Measurements from ENCODE around the gene PIM2. TPM values are rescaled to one million over a fixed set of nuclear protein-coding genes. Genes with fewer than 3 reads are reported as not detected.

Gene PIM2
- total RNA-seq (4.0 TPM), polyA plus RNA-seq (8.4 TPM)

DNA sequence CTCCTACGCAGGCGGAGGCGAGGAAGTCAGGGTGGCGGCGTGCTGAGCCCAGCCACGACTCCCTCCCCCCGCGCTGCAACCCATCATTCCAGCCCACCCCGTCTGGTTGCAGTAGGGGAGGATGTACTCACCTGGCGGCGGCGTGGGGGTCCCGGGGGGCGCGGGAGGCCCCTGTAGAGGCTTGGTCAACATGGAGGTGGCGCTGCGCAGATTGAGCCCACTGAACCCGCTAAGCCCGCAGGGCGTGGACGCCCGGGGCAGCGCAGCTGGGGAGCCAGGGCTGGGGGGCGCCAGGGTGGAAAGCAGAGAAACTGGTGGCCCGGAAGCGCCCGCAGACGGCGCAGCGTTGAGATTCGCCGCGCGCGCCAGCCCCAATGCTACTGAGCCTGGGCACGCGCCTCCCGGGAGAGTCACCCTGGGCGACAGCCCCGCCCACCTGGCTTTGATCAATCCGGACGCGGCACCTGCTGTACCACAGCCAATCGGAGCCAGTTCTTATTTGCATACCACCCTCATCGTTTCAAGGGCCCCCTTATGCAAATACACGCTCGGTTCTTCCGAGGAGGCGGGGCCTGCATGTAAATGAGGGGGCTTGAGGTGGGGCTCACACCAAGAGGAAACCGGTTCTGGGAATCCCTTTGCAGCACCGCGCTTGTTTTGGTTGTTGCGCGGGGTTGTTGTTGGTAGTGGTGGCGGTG lies at the start of gene PIM2:
Gene PIM2 (minus strand): TSS at position 382 of the 698 bp plus-strand sequence. CDS start 190 bp downstream, at position 192.
- Histone ChIP-seq H3K4me3 (ENCODE audit: low read depth, low read length) (peak within 1 kb of the TSS; percentile 60), H3K27ac (ENCODE audit: low read depth) (peak within 1 kb of the TSS; percentile 85), H3K36me3 (ENCODE audit: insufficient read depth) (no peaks in the 10 kb centered on the region), H3K4me1 (ENCODE audit: insufficient read depth) (no peaks in the 10 kb centered on the region)
- peak; percentile 66 for DNase-seq (ENCODE audit: extremely low spot score)
- under 1% methylated on average over 55 of the region's 55 CpGs for WGBS

DNA sequence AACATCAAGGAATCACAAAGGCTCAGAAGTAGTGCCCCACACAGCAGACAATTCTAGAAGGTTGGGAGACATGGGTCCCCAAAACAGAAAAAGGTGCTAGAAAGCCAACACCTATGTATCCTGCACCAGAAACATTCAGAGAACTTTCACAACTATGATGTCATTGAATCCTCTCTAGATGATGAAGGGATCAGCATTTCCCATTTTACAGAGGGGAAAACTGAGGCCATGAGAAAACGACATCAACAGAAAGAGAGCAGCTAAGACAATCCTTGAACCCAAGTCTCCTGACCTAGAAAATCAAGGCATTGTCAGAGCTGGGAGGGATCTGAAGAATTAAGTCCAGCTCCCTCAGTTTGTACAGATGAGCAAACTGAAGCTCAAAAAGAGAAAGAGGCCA lies 49.6 kb upstream of the PIM2 start:
- Histone ChIP-seq H3K4me1 (ENCODE audit: insufficient read depth) (peaks cover 3% of the 10 kb centered on the region), H3K36me3 (ENCODE audit: insufficient read depth) (no peaks in the 10 kb centered on the region), H3K27ac (ENCODE audit: low read depth) (no peak overlapping the region), H3K4me3 (ENCODE audit: low read depth, low read length) (no peak overlapping the region)
- WGBS: 93% methylated on average over 1 of the region's 1 CpG
- DNase-seq (ENCODE audit: extremely low spot score): no peak

DNA sequence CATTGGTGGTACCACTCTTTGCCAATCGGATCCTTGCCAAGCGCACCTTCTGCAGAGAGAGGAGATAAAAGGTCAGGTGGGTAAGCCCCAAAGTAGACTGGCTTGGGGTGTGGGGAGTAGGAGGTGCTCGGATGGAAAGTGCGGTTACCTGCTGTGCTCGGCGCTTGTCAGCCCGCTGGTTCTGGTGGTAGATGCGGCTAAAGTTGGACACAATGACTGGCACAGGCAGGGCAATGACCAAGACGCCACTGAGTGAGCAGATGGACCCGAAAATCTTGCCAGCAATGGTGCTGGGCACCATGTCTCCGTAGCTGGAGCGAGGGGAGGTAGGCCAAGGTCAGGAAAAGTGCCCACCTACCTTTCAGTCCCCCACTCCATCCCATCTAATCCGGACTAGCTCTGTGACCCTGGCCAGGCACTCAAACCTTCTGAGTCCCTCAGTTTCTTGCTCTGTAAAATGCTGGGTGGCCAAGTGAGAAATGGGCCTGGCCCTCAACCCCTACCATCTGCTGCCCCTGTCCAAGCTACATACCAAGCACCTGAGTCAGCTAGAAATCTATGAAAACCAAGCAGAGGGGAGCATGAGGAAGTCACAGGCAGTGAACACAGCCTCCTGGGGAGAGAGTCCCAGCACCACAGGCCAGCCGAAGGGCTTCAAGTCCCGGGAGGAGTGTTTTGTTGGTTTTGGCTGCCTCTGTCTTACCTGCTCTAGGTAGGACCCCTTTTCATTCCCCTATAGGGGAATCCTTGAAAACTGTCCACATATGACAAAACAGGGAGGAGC lies 48.2 kb upstream of the PIM2 start:
- Histone ChIP-seq H3K36me3 (ENCODE audit: insufficient read depth) (no peaks in the 10 kb centered on the region), H3K4me3 (ENCODE audit: low read depth, low read length) (no peak overlapping the region), H3K27ac (ENCODE audit: low read depth) (no peak overlapping the region), H3K4me1 (ENCODE audit: insufficient read depth) (peaks cover 3% of the 10 kb centered on the region)
- 89% methylated on average over 15 of the region's 15 CpGs for WGBS
- DNase-seq (ENCODE audit: extremely low spot score): no peak

DNA sequence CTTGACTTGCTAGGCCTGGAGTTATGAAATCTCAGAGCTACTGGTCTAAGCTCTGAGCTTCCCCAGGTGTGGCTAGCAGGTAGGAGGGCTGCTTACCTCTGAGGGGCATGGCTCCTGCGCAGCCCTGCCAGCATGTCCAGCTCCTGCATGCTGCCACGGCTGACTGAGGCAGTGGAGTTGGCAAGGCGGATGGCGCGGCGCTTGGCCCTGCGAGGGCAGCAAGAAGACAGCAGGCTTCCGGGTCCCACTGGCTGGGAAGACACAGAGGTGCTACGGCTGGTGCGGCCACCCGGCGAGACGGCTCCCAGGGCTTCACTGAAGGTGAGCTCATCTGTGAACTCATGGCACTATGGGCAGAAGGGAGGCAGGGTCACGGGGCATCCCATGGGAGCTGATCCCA lies 47.1 kb upstream of the PIM2 start:
- H3K4me3 ChIP-seq (ENCODE audit: low read depth, low read length): no peak overlapping the region
- H3K4me1 ChIP-seq (ENCODE audit: insufficient read depth): no peaks in the 10 kb centered on the region
- H3K27ac ChIP-seq (ENCODE audit: low read depth): no peak overlapping the region
- no peak for DNase-seq (ENCODE audit: extremely low spot score)
- no peaks in the 10 kb centered on the region for H3K36me3 ChIP-seq (ENCODE audit: insufficient read depth)
- WGBS: 95% methylated on average over 14 of the region's 14 CpGs

DNA sequence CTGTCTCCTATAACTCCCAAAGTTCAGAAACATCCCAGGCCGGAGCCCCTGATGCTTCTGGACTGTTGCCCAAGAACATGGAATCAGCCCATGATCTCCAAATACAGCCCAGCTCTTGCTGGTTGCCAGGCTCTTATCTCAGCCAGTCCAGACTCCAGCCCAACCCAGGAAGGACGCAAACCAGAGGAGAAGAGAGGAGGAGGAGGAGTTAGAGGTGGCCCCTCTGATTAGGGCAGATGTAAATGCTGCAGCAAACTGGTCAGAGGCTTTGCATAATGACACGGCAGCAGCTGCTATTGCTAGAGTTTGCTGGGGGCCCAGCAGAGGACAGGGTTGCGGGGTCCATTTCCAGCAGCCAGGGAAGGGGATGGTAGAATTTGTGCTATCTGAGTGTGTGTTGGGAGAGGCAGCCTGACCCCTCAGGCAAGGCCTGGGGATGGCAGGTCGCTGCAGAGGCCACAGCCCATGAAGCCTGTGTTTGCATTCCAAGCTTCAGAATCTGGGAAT lies 42.8 kb upstream of the PIM2 start:
- no peak overlapping the region for H3K4me3 ChIP-seq (ENCODE audit: low read depth, low read length)
- DNase-seq (ENCODE audit: extremely low spot score): peak; percentile 41
- H3K36me3 ChIP-seq (ENCODE audit: insufficient read depth): no peaks in the 10 kb centered on the region
- 22% methylated on average over 5 of the region's 5 CpGs for WGBS
- no peak overlapping the region for H3K27ac ChIP-seq (ENCODE audit: low read depth)
- no peaks in the 10 kb centered on the region for H3K4me1 ChIP-seq (ENCODE audit: insufficient read depth)

DNA sequence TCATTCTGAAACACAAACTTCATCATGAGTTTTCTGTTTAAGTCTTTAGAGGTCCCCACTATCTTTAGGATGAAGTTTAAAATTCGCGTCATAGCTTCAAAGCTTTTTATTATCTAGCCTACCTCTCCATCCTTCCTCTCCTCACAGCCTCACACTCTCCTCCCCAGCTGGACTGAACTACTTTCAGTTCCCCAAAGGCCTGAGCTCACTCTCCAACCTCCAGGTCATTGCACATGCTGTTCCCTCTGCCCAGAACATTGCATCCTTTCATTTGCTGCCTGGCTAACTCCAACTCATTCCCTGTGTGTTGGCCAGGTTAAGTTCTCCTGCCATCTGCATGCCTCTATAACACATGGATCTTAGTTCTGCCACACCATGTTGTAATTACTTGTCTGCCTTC lies 41.5 kb upstream of the PIM2 start:
- no peaks in the 10 kb centered on the region for H3K4me1 ChIP-seq (ENCODE audit: insufficient read depth)
- no peak overlapping the region for H3K4me3 ChIP-seq (ENCODE audit: low read depth, low read length)
- DNase-seq (ENCODE audit: extremely low spot score): no peak
- H3K27ac ChIP-seq (ENCODE audit: low read depth): no peak overlapping the region
- H3K36me3 ChIP-seq (ENCODE audit: insufficient read depth): no peaks in the 10 kb centered on the region
- WGBS: 89% methylated on average over 2 of the region's 2 CpGs

DNA sequence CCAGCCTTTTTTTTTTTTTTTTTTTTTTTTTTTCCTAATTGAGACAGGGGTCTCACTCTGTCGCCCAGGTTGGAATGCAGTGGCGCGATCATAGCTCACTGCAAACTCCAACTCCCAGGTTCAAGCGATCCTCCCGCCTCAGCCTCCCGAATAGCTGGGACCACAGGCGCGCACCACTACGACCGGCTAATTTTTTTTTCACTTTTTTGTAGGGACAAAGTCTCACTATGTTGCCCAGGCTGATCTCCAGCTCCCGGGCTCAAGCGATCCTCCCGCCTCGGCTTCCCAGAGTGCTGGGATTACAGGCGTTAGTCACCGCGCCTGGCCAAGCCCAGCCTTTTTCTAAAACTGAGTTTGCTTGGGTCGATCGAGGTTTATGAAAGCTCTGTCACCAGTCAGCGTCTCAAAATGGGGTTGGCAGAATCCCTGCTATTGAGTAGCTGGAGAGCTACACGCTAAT lies 39.8 kb upstream of the PIM2 start:
- DNase-seq (ENCODE audit: extremely low spot score): no peak
- WGBS: under 1% methylated on average over 21 of the region's 21 CpGs
- H3K36me3 ChIP-seq (ENCODE audit: insufficient read depth): no peaks in the 10 kb centered on the region
- peak overlapping the region; percentile 71 for H3K27ac ChIP-seq (ENCODE audit: low read depth)
- peak overlapping the region; percentile 7 for H3K4me3 ChIP-seq (ENCODE audit: low read depth, low read length)
- H3K4me1 ChIP-seq (ENCODE audit: insufficient read depth): no peaks in the 10 kb centered on the region

DNA sequence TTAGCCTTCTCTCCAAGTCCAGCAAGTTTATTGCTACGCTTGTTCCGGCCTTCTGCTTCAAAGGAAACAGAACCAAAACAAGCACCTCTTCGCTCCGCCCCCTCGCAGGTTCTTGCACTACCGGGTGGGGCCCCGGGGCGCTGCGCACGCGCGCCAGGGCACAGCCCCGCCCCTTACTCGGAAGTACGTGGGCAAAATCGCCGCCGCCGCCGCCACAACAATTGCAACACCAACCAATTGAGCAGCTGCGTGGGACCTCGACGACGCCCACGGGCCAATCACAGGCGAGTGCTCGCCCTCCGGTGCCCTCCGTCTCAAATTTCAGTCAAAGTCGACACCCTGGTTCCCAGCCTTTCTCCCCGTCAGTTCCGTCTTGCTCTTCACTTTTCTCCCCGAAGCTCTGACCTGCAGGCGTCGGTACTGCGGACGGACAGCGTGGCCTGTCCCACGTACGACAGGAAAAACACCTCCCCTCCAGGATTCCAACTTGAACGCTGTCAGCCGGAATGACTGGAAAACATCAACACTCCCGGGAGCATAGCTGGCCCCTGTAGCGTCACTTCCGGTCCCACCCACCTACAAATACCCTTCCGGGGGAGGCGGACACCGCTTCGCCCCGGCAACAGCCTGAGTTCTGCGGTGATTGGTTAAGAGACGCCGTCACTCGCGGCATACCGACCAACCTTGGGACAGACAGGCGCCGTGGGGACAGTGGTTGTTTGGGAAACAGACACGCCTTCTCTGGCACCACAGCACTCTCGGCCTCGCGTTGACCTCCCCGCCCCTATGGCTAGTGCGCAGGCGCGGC lies 39.2 kb upstream of the PIM2 start:
- DNase-seq (ENCODE audit: extremely low spot score): peak; percentile 93
- under 1% methylated on average over 63 of the region's 66 CpGs for WGBS

DNA sequence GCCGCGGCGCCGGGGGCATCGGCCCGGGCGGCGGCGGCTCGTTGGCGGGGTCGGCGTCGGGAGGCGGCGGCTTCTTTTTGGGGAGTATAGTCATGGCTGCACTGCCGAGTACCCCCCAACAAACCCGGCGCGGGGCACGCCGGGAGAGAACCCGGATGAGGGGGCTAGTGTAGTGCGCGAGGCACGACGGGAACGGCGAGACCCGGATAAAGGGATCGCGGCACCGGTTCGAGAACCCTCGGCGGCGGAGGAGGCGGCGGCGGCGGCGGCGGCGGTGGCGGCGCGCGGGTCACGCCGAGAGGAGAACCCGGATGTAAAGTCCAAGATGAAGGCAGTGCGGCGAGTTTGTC lies 38.6 kb upstream of the PIM2 start, which contains the start of gene OTUD5:
Gene OTUD5 (minus strand): TSS at position 131 of the 350 bp plus-strand sequence. CDS start 37 bp downstream, at position 94.
- H3K4me3 ChIP-seq (ENCODE audit: low read depth, low read length): peak within 1 kb of the TSS; percentile 88
- DNase-seq (ENCODE audit: extremely low spot score): no peak
- WGBS: 1% methylated on average over 50 of the region's 53 CpGs

More for the DNA sequence above, 39.2 kb upstream of the PIM2 start:
- no peaks in the 10 kb centered on the region for H3K4me1 ChIP-seq (ENCODE audit: insufficient read depth)
- no peaks in the 10 kb centered on the region for H3K36me3 ChIP-seq (ENCODE audit: insufficient read depth)
- H3K4me3 ChIP-seq (ENCODE audit: low read depth, low read length): peak overlapping the region; percentile 88
- peak overlapping the region; percentile 89 for H3K27ac ChIP-seq (ENCODE audit: low read depth)

DNA sequence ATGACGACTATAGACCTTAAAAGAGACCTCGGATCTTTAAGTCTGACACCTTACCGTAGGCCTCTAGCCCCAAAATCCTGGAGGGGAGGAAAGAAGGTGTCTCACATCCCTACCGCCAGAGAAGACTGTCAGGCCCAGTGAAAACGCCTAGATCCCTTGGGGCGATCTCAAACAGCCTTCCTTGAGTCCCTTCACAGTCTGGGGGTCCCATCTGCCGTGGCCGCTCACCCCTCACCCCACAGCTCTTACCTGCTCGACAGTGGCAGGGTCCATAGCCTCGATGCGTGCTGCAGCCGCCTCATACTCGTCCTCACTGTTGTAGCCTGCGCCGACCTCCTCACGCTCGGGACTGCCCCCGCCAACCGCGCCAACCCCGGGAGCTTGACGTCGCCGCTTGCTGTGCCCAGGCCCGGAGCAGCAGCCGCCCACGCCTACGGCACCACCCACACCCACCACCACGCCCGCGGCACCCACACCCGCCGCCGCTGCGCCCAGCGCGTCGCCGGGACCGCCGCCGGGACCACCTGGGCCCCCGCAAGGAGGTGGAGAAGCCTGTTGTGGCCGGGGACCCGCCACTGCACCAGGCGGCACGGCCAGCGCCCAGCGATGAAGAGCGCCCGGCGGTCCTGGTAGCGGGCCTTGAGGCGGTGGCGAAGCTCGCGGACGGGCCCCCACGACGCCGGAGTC lies 38.0 kb upstream of the PIM2 start:
- 1% methylated on average over 58 of the region's 61 CpGs for WGBS
- peak overlapping the region; percentile 88 for H3K27ac ChIP-seq (ENCODE audit: low read depth)
- DNase-seq (ENCODE audit: extremely low spot score): no peak
- no peaks in the 10 kb centered on the region for H3K4me1 ChIP-seq (ENCODE audit: insufficient read depth)
- H3K36me3 ChIP-seq (ENCODE audit: insufficient read depth): no peaks in the 10 kb centered on the region
- peak overlapping the region; percentile 88 for H3K4me3 ChIP-seq (ENCODE audit: low read depth, low read length)

More for the DNA sequence above, 38.6 kb upstream of the PIM2 start, which contains the start of gene OTUD5:
- H3K36me3 ChIP-seq (ENCODE audit: insufficient read depth): no peaks in the 10 kb centered on the region
- no peaks in the 10 kb centered on the region for H3K4me1 ChIP-seq (ENCODE audit: insufficient read depth)
- H3K27ac ChIP-seq (ENCODE audit: low read depth): peak within 1 kb of the TSS; percentile 89

DNA sequence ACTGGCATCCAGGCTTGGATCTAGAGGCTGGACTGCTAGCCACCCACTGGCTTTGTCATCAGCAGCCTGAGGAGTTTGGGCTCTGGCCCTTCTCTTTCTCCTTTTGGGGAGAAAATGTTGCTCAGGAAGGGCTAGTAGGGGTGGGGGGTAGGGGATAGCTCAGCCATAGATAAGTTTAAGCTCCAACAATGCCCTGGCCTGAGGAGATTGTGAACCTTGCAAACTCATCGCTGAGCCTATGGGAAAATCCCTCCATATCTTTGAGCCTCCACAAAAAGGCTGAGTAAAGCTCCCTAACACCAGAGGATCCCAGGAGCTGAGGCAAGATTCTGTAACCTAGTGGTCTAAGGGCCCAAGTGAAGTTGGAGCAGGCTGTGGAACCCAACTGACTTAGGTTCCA lies 29.8 kb upstream of the PIM2 start:
- Histone ChIP-seq H3K27ac (ENCODE audit: low read depth) (no peak overlapping the region), H3K4me3 (ENCODE audit: low read depth, low read length) (no peak overlapping the region), H3K4me1 (ENCODE audit: insufficient read depth) (no peaks in the 10 kb centered on the region), H3K36me3 (ENCODE audit: insufficient read depth) (peaks cover 2% of the 10 kb centered on the region)
- WGBS: 100% methylated on average over 1 of the region's 1 CpG
- DNase-seq (ENCODE audit: extremely low spot score): no peak

DNA sequence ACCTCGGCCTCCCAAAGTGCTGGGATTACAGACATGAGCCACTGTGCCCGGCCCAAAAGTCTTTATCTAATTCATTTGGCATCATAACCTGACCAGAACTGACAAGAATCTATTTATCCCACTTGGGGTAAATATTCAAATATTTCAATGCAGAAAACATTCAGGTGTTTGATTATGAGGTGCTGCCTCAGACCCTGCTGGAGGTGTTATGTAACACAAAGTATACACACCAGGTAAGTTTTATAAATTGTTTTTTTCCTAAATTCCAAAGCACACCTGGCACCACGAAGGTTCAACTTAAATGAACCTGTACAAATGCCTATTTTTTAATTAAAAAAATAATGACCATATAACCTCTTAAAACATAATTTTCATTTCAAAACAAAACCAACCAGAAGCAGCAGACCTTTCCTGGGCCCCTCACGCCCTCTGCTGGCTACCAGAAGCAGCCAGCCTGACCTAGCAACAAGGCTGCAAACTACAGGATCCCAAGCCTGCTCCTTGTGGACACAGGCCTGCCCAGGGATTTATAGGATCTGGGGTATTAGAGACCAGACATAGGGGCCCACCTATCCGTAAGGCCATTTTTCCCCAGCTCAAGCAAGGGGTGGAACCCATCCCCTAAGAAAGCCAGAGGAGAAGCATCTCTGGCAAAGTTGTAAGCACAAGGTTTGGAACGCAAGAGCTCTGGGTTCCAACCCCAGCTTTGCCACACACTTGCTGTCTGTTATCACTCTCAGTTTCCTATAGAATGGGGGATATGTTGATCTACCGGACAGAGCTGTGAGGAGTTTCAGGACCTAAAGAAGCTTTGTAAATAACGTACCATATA lies 26.9 kb upstream of the PIM2 start:
- H3K4me1 ChIP-seq (ENCODE audit: insufficient read depth): no peaks in the 10 kb centered on the region
- WGBS: 51% methylated on average over 8 of the region's 8 CpGs
- H3K36me3 ChIP-seq (ENCODE audit: insufficient read depth): peaks cover 2% of the 10 kb centered on the region
- H3K4me3 ChIP-seq (ENCODE audit: low read depth, low read length): no peak overlapping the region
- no peak for DNase-seq (ENCODE audit: extremely low spot score)
- no peak overlapping the region for H3K27ac ChIP-seq (ENCODE audit: low read depth)
